ENCODE data around the gene ABCA8.

ABCA8 gene

DNA sequence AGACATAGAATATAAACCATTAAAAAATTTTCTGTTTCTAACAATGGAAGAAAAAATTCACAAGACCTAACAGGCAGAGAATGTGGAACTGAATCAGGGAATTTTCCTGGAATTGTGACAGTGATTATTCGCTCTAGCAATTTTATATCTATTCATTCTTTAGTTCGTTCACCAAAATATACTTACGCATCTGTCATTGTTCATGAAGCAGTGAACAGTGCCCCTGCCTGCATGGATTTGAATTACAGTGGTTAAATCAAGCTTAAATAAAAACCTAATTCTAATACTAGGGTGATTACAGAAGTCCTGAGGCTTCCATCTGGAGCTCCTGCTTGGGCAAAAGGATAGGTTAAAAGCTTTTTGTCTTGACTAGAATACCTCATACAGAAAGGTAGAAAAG, 48.6 kb downstream of the ABCA8 start:
- Histone ChIP-seq H3K9me3 (ENCODE audit: control insufficient read depth in 2 of 2, low read length in 2 of 2) (no peaks in the 10 kb centered on the region), H3K27ac (ENCODE audit: low read length) (no peak overlapping the region), H3K9ac (ENCODE audit: low read length in 2 of 2) (no peak overlapping the region), H3K27me3 (ENCODE audit: control insufficient read depth in 1 of 2, insufficient read depth in 2 of 2, low read length in 2 of 2) (no peaks in the 10 kb centered on the region), H3K4me1 (ENCODE audit: control insufficient read depth, insufficient read depth, low read length) (no peaks in the 10 kb centered on the region), H3K4me3 (ENCODE audit: low read length in 2 of 2) (no peak overlapping the region), H3K36me3 (ENCODE audit: control insufficient read depth in 2 of 2, insufficient read depth in 2 of 2, low read length in 2 of 2) (peaks cover 0 to 2% of the 10 kb centered on the region in 2 donors)

GRCh38 chr17:68903286-68903685, 51.9 kb downstream of the ABCA8 start:
- Histone ChIP-seq H3K9ac (ENCODE audit: low read length in 2 of 2) (no peak overlapping the region), H3K4me1 (ENCODE audit: control insufficient read depth, insufficient read depth, low read length) (no peaks in the 10 kb centered on the region), H3K27ac (ENCODE audit: low read length) (no peak overlapping the region), H3K9me3 (ENCODE audit: control insufficient read depth in 2 of 2, low read length in 2 of 2) (no peaks in the 10 kb centered on the region), H3K27me3 (ENCODE audit: control insufficient read depth in 1 of 2, insufficient read depth in 2 of 2, low read length in 2 of 2) (no peaks in the 10 kb centered on the region), H3K4me3 (ENCODE audit: low read length in 2 of 2) (no peak overlapping the region), H3K36me3 (ENCODE audit: control insufficient read depth in 2 of 2, insufficient read depth in 2 of 2, low read length in 2 of 2) (peaks cover 0 to 2% of the 10 kb centered on the region in 2 donors)

DNA sequence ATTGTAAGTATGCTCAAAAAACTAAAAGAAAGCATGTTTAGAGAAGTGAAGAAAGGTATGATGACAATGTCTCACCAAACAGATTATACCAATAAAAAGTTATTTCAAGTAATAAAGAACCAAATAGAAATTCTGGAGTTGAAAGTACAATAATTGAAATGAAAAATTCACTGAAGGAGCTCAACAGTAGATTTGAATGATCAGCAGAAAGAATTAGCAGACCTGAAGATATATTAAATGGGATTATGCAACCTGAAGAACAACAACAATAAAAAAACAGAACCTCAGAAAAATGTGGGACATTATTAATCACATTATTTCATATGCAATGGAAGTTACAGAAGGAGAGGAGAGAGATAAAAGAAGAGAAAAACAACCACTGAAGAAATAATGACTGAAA, 57.6 kb downstream of the ABCA8 start:
- H3K9ac ChIP-seq (ENCODE audit: low read length in 2 of 2), result no peak overlapping the region
- no peaks in the 10 kb centered on the region for H3K9me3 ChIP-seq (ENCODE audit: control insufficient read depth in 2 of 2, low read length in 2 of 2)
- H3K36me3 ChIP-seq (ENCODE audit: control insufficient read depth in 2 of 2, insufficient read depth in 2 of 2, low read length in 2 of 2), result no peaks in the 10 kb centered on the region
- no peak overlapping the region for H3K27ac ChIP-seq (ENCODE audit: low read length)
- H3K27me3 ChIP-seq (ENCODE audit: control insufficient read depth in 1 of 2, insufficient read depth in 2 of 2, low read length in 2 of 2), result no peaks in the 10 kb centered on the region
- no peak overlapping the region for H3K4me3 ChIP-seq (ENCODE audit: low read length in 2 of 2)
- no peaks in the 10 kb centered on the region for H3K4me1 ChIP-seq (ENCODE audit: control insufficient read depth, insufficient read depth, low read length)

GRCh38 chr17:68892658-68893057, 62.5 kb downstream of the ABCA8 start:
- H3K27me3 ChIP-seq (ENCODE audit: control insufficient read depth in 1 of 2, insufficient read depth in 2 of 2, low read length in 2 of 2), result no peaks in the 10 kb centered on the region
- H3K9me3 ChIP-seq (ENCODE audit: control insufficient read depth in 2 of 2, low read length in 2 of 2), result no peaks in the 10 kb centered on the region
- no peaks in the 10 kb centered on the region for H3K4me1 ChIP-seq (ENCODE audit: control insufficient read depth, insufficient read depth, low read length)
- no peaks in the 10 kb centered on the region for H3K36me3 ChIP-seq (ENCODE audit: control insufficient read depth in 2 of 2, insufficient read depth in 2 of 2, low read length in 2 of 2)
- no peak overlapping the region for H3K27ac ChIP-seq (ENCODE audit: low read length)
- no peak overlapping the region for H3K4me3 ChIP-seq (ENCODE audit: low read length in 2 of 2)
- no peak overlapping the region for H3K9ac ChIP-seq (ENCODE audit: low read length in 2 of 2)

GRCh38 chr17:68892193-68892592, 63.0 kb downstream of the ABCA8 start:
- Histone ChIP-seq H3K27me3 (ENCODE audit: control insufficient read depth in 1 of 2, insufficient read depth in 2 of 2, low read length in 2 of 2) (no peaks in the 10 kb centered on the region), H3K4me1 (ENCODE audit: control insufficient read depth, insufficient read depth, low read length) (no peaks in the 10 kb centered on the region), H3K9ac (ENCODE audit: low read length in 2 of 2) (no peak overlapping the region), H3K27ac (ENCODE audit: low read length) (no peak overlapping the region), H3K9me3 (ENCODE audit: control insufficient read depth in 2 of 2, low read length in 2 of 2) (no peaks in the 10 kb centered on the region), H3K4me3 (ENCODE audit: low read length in 2 of 2) (no peak overlapping the region), H3K36me3 (ENCODE audit: control insufficient read depth in 2 of 2, insufficient read depth in 2 of 2, low read length in 2 of 2) (peaks cover 0 to 3% of the 10 kb centered on the region in 2 donors)

GRCh38 chr17:68886401-68886800, 68.8 kb downstream of the ABCA8 start:
- Histone ChIP-seq H3K36me3 (ENCODE audit: control insufficient read depth in 2 of 2, insufficient read depth in 2 of 2, low read length in 2 of 2) (peaks cover 3% of the 10 kb centered on the region in 2 donors), H3K9me3 (ENCODE audit: control insufficient read depth in 2 of 2, low read length in 2 of 2) (no peaks in the 10 kb centered on the region), H3K4me1 (ENCODE audit: control insufficient read depth, insufficient read depth, low read length) (no peaks in the 10 kb centered on the region), H3K9ac (ENCODE audit: low read length in 2 of 2) (no peak overlapping the region), H3K4me3 (ENCODE audit: low read length in 2 of 2) (no peak overlapping the region), H3K27me3 (ENCODE audit: control insufficient read depth in 1 of 2, insufficient read depth in 2 of 2, low read length in 2 of 2) (no peaks in the 10 kb centered on the region), H3K27ac (ENCODE audit: low read length) (no peak overlapping the region)

DNA sequence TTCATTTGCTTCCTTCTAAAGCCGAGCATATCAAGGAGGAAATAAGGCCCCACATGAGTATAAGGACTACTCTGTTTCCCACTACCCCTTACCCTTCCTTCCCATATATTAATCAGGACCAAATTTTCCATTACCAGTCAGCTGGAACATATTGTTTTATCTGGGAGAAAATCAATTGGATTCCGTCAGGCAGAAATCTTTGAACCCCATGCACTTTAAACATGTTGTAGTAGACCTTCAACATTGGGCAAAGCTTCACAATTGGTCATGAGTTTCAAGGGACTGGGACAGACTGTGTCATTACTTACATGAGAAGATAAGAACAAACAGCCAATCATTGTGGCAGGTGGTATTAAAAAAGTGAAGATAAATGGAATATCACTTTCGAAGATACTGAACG, 70.3 kb downstream of the ABCA8 start:
- Histone ChIP-seq H3K9me3 (ENCODE audit: control insufficient read depth in 2 of 2, low read length in 2 of 2) (no peaks in the 10 kb centered on the region), H3K9ac (ENCODE audit: low read length in 2 of 2) (no peak overlapping the region), H3K36me3 (ENCODE audit: control insufficient read depth in 2 of 2, insufficient read depth in 2 of 2, low read length in 2 of 2) (peaks cover 3 to 7% of the 10 kb centered on the region in 2 donors), H3K4me3 (ENCODE audit: low read length in 2 of 2) (no peak overlapping the region), H3K27me3 (ENCODE audit: control insufficient read depth in 1 of 2, insufficient read depth in 2 of 2, low read length in 2 of 2) (no peaks in the 10 kb centered on the region), H3K4me1 (ENCODE audit: control insufficient read depth, insufficient read depth, low read length) (no peaks in the 10 kb centered on the region), H3K27ac (ENCODE audit: low read length) (no peak overlapping the region)

- H3K9ac ChIP-seq (ENCODE audit: low read length in 2 of 2), result no peak overlapping the region
- peaks cover 0 to 9% of the 10 kb centered on the region in 2 donors for H3K36me3 ChIP-seq (ENCODE audit: control insufficient read depth in 2 of 2, insufficient read depth in 2 of 2, low read length in 2 of 2)
- H3K4me1 ChIP-seq (ENCODE audit: control insufficient read depth, insufficient read depth, low read length), result no peaks in the 10 kb centered on the region
- peaks cover 0 to 3% of the 10 kb centered on the region in 2 donors for H3K9me3 ChIP-seq (ENCODE audit: control insufficient read depth in 2 of 2, low read length in 2 of 2)
- H3K27me3 ChIP-seq (ENCODE audit: control insufficient read depth in 1 of 2, insufficient read depth in 2 of 2, low read length in 2 of 2), result no peaks in the 10 kb centered on the region
- H3K4me3 ChIP-seq (ENCODE audit: low read length in 2 of 2), result no peak overlapping the region
- H3K27ac ChIP-seq (ENCODE audit: low read length), result no peak overlapping the region
Measured at GRCh38 chr17:68878226-68878885, 76.8 kb downstream of the ABCA8 start.

GRCh38 chr17:68871447-68871846, 83.7 kb downstream of the ABCA8 start:
- Histone ChIP-seq H3K27me3 (ENCODE audit: control insufficient read depth in 1 of 2, insufficient read depth in 2 of 2, low read length in 2 of 2) (no peaks in the 10 kb centered on the region), H3K36me3 (ENCODE audit: control insufficient read depth in 2 of 2, insufficient read depth in 2 of 2, low read length in 2 of 2) (peaks cover 0 to 3% of the 10 kb centered on the region in 2 donors), H3K27ac (ENCODE audit: low read length) (no peak overlapping the region), H3K4me3 (ENCODE audit: low read length in 2 of 2) (no peak overlapping the region), H3K4me1 (ENCODE audit: control insufficient read depth, insufficient read depth, low read length) (no peaks in the 10 kb centered on the region), H3K9ac (ENCODE audit: low read length in 2 of 2) (no peak overlapping the region), H3K9me3 (ENCODE audit: control insufficient read depth in 2 of 2, low read length in 2 of 2) (peaks cover 0 to 3% of the 10 kb centered on the region in 2 donors)

DNA sequence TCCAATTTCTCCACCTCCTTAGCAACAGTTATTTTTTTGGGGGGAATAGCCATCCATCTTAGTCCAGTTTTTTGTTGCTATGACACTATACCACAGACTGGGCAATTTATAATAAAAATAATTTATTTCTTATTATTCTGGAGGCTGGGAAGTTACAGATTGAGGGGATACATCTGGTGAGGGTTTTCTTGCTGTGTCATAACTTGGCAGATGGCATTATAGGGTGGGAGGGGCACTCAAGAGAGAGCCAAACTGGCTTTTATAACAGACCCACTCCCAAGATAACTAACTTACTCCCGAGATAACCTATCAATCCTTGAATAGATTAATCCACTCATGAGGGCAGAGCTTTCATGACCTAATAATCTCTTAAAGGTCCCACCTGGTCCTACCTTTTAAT, 84.2 kb downstream of the ABCA8 start:
- Histone ChIP-seq H3K9ac (ENCODE audit: low read length in 2 of 2) (no peak overlapping the region), H3K4me3 (ENCODE audit: low read length in 2 of 2) (no peak overlapping the region), H3K27me3 (ENCODE audit: control insufficient read depth in 1 of 2, insufficient read depth in 2 of 2, low read length in 2 of 2) (no peaks in the 10 kb centered on the region), H3K9me3 (ENCODE audit: control insufficient read depth in 2 of 2, low read length in 2 of 2) (peaks cover 0 to 3% of the 10 kb centered on the region in 2 donors), H3K4me1 (ENCODE audit: control insufficient read depth, insufficient read depth, low read length) (no peaks in the 10 kb centered on the region), H3K27ac (ENCODE audit: low read length) (no peak overlapping the region), H3K36me3 (ENCODE audit: control insufficient read depth in 2 of 2, insufficient read depth in 2 of 2, low read length in 2 of 2) (peaks cover 0 to 3% of the 10 kb centered on the region in 2 donors)

- no peak overlapping the region for H3K4me3 ChIP-seq (ENCODE audit: low read length in 2 of 2)
- H3K4me1 ChIP-seq (ENCODE audit: control insufficient read depth, insufficient read depth, low read length), result no peaks in the 10 kb centered on the region
- H3K36me3 ChIP-seq (ENCODE audit: control insufficient read depth in 2 of 2, insufficient read depth in 2 of 2, low read length in 2 of 2), result peaks cover 0 to under 1% of the 10 kb centered on the region in 2 donors
- H3K27me3 ChIP-seq (ENCODE audit: control insufficient read depth in 1 of 2, insufficient read depth in 2 of 2, low read length in 2 of 2), result no peaks in the 10 kb centered on the region
- H3K27ac ChIP-seq (ENCODE audit: low read length), result no peak overlapping the region
- H3K9me3 ChIP-seq (ENCODE audit: control insufficient read depth in 2 of 2, low read length in 2 of 2), result peaks cover 0 to 3% of the 10 kb centered on the region in 2 donors
- no peak overlapping the region for H3K9ac ChIP-seq (ENCODE audit: low read length in 2 of 2)
Measured at GRCh38 chr17:68870161-68870826, 84.9 kb downstream of the ABCA8 start.

All from stomach smooth muscle (tissue), 2 donors.